ENCODE measurements around the gene FAM89A.
"Not testable (repeated sequence)": the region's sequence is repeated elsewhere in the genome, so short reads cannot be mapped to it uniquely, and the experiment has no call there.

FAM89A gene

GRCh38 chr1:230985711-230986110, 54.3 kb downstream of the FAM89A start:
- no peak for DNase-seq

DNA sequence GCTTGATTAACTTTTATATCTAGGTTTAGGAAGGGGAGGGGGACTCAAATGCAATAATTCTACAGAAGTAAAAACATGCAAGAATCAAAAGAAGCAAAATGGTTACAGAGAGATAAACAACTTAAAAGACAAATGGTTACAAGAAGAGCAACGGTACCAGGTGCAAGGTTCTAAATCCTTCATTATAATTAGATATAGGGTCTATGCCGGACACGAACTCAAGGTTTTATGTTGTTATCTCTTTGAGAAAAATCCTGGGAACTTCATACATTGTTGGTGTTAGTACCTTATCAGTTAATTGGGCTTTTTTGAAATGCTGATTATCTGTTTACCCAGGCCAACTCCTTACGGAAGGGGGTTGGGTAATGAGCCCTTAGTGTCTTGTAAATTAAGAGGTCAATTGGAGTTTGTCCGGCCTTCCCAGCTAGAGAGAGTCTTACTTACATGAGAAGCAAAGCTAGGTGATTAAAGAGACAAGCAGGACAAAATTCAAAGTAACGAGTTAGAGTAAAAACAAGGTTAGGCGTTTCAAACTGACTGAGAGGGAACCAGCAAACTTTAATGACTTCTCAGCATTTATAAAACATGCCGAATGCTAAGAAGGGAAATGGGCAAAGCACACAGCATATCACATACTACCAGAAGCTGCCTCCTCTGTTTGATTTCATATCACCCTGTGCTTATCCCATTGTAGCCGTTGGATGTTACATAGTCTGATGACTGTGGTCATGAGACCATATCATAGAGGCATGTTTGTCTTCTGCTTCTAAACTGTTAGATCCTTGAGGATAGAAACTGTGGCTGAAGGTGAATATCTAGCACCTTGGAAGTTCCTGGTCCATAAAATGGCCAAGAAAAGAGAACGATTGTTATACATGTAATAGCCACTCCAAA, 55.2 kb downstream of the FAM89A start:
- not testable (repeated sequence) for DNase-seq

- DNase-seq: no peak
Measured at GRCh38 chr1:230983811-230984210, 56.2 kb downstream of the FAM89A start.

DNA sequence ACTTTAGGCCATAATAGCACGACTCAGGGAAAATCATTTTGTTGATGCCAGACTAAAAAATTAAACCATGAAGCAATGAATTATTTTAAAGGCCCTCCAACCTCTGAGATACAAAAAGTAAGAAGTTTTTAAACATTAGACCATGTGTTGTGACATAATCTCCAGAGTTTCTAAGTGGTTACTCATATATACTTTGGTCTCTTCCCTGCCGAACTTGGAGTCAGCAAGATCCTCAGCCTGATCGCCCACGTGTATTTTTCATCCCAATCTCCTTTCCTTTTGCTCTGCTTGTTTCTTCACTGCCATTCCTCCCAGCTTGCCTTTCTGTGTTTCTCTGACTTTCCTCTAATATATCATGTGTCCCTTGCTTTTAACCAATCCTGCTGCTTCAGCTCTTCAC, 57.4 kb downstream of the FAM89A start:
- no peak for DNase-seq

DNA sequence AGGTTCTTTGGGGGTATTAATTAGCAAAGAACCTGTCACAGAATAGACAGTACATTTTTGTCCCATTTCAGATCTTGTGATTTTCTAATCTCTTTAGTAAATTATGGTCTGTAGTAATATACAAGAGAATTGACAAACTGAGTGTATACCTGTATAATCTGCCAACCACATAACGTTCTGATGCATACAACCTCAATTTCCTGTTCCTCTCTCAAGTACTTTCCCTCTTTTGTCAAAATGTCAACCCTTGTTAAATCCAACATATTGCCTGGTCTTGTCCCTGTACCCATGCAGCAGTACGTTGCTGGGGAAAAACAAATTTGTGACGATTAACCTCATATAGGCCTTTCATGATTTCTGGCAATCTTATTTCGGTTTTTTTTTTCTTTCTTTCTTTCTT, 60.1 kb downstream of the FAM89A start:
- DNase-seq: no peak

- DNase-seq: no peak
Measured at GRCh38 chr1:230979389-230979716, 60.7 kb downstream of the FAM89A start.

DNA sequence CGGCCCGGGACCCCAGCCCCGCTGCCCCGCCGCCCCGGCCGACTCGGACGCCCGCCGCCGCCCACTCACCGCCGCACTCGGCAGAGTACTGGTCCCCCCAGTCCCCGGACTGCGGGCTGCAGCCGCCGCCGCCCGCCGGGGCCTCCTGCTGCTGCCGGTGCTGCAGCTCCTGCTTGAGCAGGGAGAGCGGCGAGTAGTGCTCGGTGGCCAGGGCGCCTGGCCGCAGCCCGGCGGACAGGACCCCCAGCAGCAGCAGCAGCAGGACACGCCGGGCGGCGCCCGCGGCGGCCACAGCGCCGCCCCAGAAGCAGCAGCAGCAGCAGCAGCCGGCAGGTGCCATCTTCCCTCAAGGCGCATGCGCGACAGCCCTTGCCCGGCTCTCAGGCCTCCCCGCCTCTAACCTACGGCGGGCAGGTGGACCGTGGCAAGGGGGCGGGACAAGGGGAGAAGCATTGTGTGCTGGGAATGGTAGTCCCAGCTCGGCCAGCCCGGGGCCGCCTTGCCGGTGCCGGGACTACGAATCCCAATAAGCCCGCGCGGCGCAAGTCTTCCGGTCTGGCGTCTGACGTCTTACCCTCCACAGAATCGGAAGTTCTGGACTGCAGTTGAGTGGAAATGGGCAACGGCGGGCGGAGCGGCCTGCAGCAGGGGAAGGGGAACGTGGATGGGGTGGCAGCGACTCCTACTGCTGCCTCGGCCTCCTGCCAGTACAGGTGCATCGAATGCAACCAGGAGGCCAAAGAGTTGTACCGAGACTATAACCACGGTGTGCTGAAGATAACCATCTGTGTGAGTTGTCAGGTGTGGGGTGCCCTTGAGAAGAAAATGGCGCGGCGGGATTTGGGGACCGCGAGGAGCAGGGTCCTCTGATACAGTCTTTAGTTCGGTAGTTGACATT, 61.3 kb downstream of the FAM89A start, which contains the start of the genes ARV1 and TTC13:
Gene ARV1 (plus strand): TSS at position 604 of the 898 bp plus-strand sequence. CDS start 12 bp downstream, at position 616.
Gene TTC13 (minus strand): TSS at position 371 of the 898 bp plus-strand sequence. CDS start 31 bp downstream, at position 340.
- peak; percentile 97 for DNase-seq

GRCh38 chr1:230977761-230978490, 62.1 kb downstream of the FAM89A start:
- peak; percentile 64 for DNase-seq

DNA sequence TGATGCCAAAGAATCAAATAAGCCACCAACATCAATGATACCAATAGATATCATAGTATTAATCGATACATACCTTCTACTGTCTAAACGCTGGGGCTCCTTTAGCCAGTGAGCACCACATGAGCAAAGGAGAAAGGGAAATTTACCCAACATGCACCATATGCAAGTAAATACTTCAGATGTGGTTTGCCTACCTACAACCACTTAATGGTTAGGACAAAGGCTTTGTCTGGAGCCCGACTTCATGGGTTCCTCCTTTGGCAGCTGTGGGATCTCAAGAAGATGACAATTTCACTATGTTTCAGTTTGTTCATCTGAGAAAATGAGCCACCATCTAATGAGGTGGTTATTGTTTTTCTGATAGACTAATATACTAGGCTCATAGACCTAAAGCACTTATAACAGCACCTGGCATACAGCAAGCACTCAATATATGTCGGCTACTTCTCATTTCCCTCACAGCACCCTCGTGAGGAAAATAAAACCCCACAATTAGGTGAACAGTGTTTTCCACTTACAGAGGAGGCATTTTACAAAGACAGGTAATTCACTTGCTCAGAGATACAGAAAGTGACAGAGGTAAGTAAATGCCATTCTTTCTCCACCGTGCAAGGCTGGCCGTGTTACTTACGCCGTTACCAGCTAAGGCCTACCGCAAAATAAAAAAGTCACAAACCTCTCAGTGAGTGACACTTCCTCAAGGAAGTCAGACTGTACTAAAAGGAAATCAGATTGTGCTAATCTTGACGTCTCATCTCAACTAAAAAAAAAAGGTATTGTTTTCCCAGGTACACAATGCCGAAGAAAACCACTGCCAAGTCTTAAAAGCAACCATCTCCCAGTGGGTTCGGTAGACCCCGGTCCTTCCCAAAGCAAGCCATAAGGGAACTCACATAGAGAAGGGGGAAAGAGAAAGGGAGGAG, 63.0 kb downstream of the FAM89A start:
- DNase-seq: peak; percentile 8

GRCh38 chr1:230976360-230976759, 63.7 kb downstream of the FAM89A start:
- DNase-seq: no peak

DNA sequence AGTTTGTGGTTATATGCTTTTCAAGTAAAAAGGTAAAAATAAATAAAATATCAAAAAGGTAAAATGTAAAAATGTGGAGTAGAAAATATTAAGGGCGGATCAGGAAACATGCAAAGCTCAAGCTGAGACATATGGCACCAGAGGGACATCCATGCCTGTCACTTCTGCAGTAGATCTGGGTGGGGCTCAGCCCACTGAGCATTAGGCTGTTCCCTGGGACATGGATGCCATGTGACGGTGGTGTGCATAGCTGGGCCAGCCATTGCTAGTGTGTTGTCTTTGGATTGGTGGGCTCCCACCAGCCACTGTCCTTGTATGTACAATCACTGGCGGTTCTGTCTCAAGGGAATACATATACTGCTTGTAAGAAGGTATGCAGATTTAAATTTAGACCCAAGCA, 64.4 kb downstream of the FAM89A start:
- no peak for DNase-seq

DNA sequence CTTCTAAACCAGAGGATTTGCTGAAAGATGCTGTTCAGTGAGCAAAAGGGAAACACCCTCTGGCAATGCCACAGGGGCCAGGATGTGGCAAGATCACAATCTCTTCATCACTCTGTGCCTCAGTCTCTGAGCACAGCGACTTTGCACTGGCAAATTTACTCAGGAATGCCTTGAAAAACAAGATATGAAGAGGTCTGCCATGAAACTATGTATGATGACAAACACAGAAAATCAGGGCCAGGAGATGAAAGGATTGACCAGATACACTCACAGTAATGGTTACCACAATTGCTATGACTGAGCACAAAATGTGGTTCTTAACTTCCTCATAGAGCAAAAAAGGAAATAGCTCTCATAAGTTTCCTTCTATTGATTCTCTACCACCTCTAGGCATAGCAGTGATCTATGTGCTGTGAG, 67.2 kb downstream of the FAM89A start:
- no peak for DNase-seq

- no peak for DNase-seq
Measured at GRCh38 chr1:230971771-230972170, 68.3 kb downstream of the FAM89A start.

- no peak for DNase-seq
Measured at GRCh38 chr1:230970432-230970831, 69.6 kb downstream of the FAM89A start.
